HepG2 (cell line): ENCODE measurements around the gene OSER1. TPM values are rescaled to one million over a fixed set of nuclear protein-coding genes. Genes with fewer than 3 reads are reported as not detected.

Experiments used
- ATAC-seq: fragments of 200-7000 bp; cut with Tn5 transposase; 3 replicates; pipeline ENCODE4 v1.9.1; 2020; ENCODE audit warnings: mild to moderate bottlenecking, moderate library complexity
- BruUV-seq: library from RNA; stranded (reverse); fragments of 400-500 nt; replicated peaks from 2 replicates; lab custom pipeline; 2021; lab: Mats Ljungman, UMichigan
- CTCF ChIA-PET: fragments of 300-600 bp; formaldehyde crosslinking; extraction: SDS; loops from one replicate; lab custom pipeline; 2021; ENCODE audit warnings: low total read pairs, inconsistent platforms, low intra/inter-chr PET ratio; lab: Yijun Ruan, JAX
- POLR2A ChIA-PET: fragments of 350-600 bp; sonication (Branson Sonifier 250); formaldehyde crosslinking; loops from one replicate; lab custom pipeline; 2020; ENCODE audit warnings: antibody characterized with exemption, inconsistent platforms; lab: Yijun Ruan, JAX
- DNase-seq: peaks from one replicate; pipeline ENCODE4 v3.0.0-alpha.2; 2015; ENCODE audit warnings: low spot score
- FAIRE-seq: peaks from 3 replicates; lab custom pipeline; 2011; peaks lifted over from hg19 to GRCh38; lab: Jason Lieb, UNC
- H2AFZ ChIP-seq: one replicate; pipeline ENCODE4 v1.6.1; 2011; ENCODE audit warnings: low read length, inconsistent platforms
- H3K27ac ChIP-seq: fragments of 300-600 bp; 3 replicates; pipeline ENCODE4 v1.8.0; 2011; ENCODE audit warnings: mixed run types, mild to moderate bottlenecking, mixed read lengths, low read length, inconsistent platforms; ENCODE audit not compliant: insufficient read depth; ENCODE audit errors: extremely low read length
- H3K27me3 ChIP-seq, 2 experiments: fragments of 200-600 bp in 1 of 2; 2 replicates in 1 of 2; 3 replicates in 1 of 2; pipeline versions ENCODE4 v1.6.0 to v1.8.0; 2011; ENCODE audit warnings: low read length in 2 of 2, mild to moderate bottlenecking in 2 of 2, moderate library complexity in 2 of 2, inconsistent platforms in 1 of 2; ENCODE audit not compliant: insufficient read depth in 2 of 2, control insufficient read depth in 1 of 2
- H3K36me3 ChIP-seq, 2 experiments: fragments of 200-600 bp in 1 of 2; replicated peaks in 1 of 2; 2 replicates in 1 of 2; 3 replicates in 1 of 2; pipeline versions ENCODE4 v1.5.1 to v1.8.0; 2011; ENCODE audit warnings: low read length in 2 of 2, inconsistent platforms in 1 of 2; ENCODE audit not compliant: insufficient read depth in 2 of 2, control insufficient read depth in 1 of 2
- H3K4me1 ChIP-seq: 2 replicates; pipeline ENCODE4 v1.5.1; 2012; ENCODE audit warnings: low read length, inconsistent platforms; ENCODE audit not compliant: insufficient read depth
- H3K4me2 ChIP-seq: 2 replicates; pipeline ENCODE4 v1.6.0; 2011; ENCODE audit warnings: low read depth, low read length, inconsistent platforms
- H3K4me3 ChIP-seq, 3 experiments: fragments of 200-600 bp in 1 of 3; sonication (generic), shearing (Covaris generic) in 1 of 3; replicated peaks in 1 of 3; 2 replicates each; pipeline ENCODE4 v1.5.1; 2011 to 2016; ENCODE audit warnings: low read length in 3 of 3, inconsistent platforms in 2 of 3, low read depth in 2 of 3, mild to moderate bottlenecking in 2 of 3, control low read depth in 1 of 3, mixed read lengths in 1 of 3; ENCODE audit not compliant: insufficient read depth in 1 of 3
- H3K79me2 ChIP-seq: one replicate; pipeline ENCODE4 v1.6.1; 2011; ENCODE audit warnings: low read length, inconsistent platforms; ENCODE audit not compliant: insufficient read depth
- H3K9ac ChIP-seq: 2 replicates; pipeline ENCODE4 v1.6.0; 2011; ENCODE audit warnings: mild to moderate bottlenecking, low read depth, low read length, inconsistent platforms; ENCODE audit not compliant: insufficient read depth
- H3K9me3 ChIP-seq: 2 replicates; pipeline ENCODE4 v1.5.1; 2012; ENCODE audit warnings: mild to moderate bottlenecking, low read length
- H4K20me1 ChIP-seq: 2 replicates; pipeline ENCODE4 v1.6.0; 2011; ENCODE audit warnings: inconsistent platforms, mild to moderate bottlenecking, low read length, moderate library complexity; ENCODE audit not compliant: insufficient read depth
- BCL6 ChIP-seq: IDR thresholded peaks from 2 replicates; pipeline ENCODE4 v1.6.1; 2016; ENCODE audit warnings: missing genetic modification reagents, missing compliant biosample characterization
- CCAR2 ChIP-seq: fragments of 200-400 bp; formaldehyde crosslinking; optimal IDR thresholded peaks from 2 replicates; pipeline ENCODE3; 2018; ENCODE audit warnings: low read depth, mild to moderate bottlenecking, low read length, moderate library complexity
- CSRNP1 ChIP-seq: sonication (generic); formaldehyde crosslinking; IDR thresholded peaks from 2 replicates; pipeline ENCODE4 v1.8.1; 2023; ENCODE audit warnings: mild to moderate bottlenecking, missing genetic modification reagents
- GPN1 ChIP-seq: sonication (generic); formaldehyde crosslinking; IDR thresholded peaks from 2 replicates; pipeline ENCODE4 v1.5.1; 2020; ENCODE audit warnings: missing genetic modification reagents, borderline replicate concordance
- HDAC2 ChIP-seq: sonication (generic); formaldehyde crosslinking; IDR thresholded peaks from 2 replicates; pipeline ENCODE4 v1.4.0; 2020; ENCODE audit warnings: missing genetic modification reagents
- KDM5A ChIP-seq: fragments of 200-600 bp; sonication (generic); IDR thresholded peaks from 2 replicates; pipeline ENCODE4 v1.7.0; 2018; ENCODE audit warnings: antibody characterized with exemption, mild to moderate bottlenecking, low read length, borderline replicate concordance
- MEIS2 ChIP-seq: sonication (generic); formaldehyde crosslinking; IDR thresholded peaks from 2 replicates; pipeline ENCODE4 v1.9.0; 2021; ENCODE audit warnings: mild to moderate bottlenecking, missing genetic modification reagents
- MIXL1 ChIP-seq: IDR thresholded peaks from 2 replicates; pipeline ENCODE4 v1.6.1; 2016
- PBX3 ChIP-seq: sonication (generic); formaldehyde crosslinking; IDR thresholded peaks from 2 replicates; pipeline ENCODE4 v1.8.1; 2023; ENCODE audit warnings: missing genetic modification reagents, inconsistent platforms, borderline replicate concordance
- SMC3 ChIP-seq: IDR thresholded peaks from 2 replicates; pipeline ENCODE4 v1.6.1; 2011; ENCODE audit warnings: low read length, improper control_type of control experiment
- SRSF4 ChIP-seq: fragments of 200-400 bp; formaldehyde crosslinking; IDR thresholded peaks from one replicate; pipeline ENCODE4 v1.6.1; 2018; ENCODE audit warnings: mild to moderate bottlenecking, low read depth, low read length, moderate library complexity; ENCODE audit not compliant: poor library complexity, severe bottlenecking
- ZC3H4 ChIP-seq: sonication (generic); formaldehyde crosslinking; IDR thresholded peaks from 2 replicates; pipeline ENCODE4 v1.4.0; 2020; ENCODE audit warnings: missing genetic modification reagents, borderline replicate concordance
- ZFP36L2 ChIP-seq: sonication (generic); formaldehyde crosslinking; IDR thresholded peaks from 2 replicates; pipeline ENCODE4 v1.4.0; 2020; ENCODE audit warnings: missing genetic modification reagents
- ZNF10 ChIP-seq: sonication (generic); formaldehyde crosslinking; IDR thresholded peaks from 2 replicates; pipeline ENCODE4 v1.4.0; 2020; ENCODE audit warnings: mild to moderate bottlenecking, low read depth, missing genetic modification reagents, borderline replicate concordance
- ZNF124 ChIP-seq: sonication (generic); formaldehyde crosslinking; IDR thresholded peaks from 2 replicates; pipeline ENCODE4 v1.4.0; 2020; ENCODE audit warnings: missing genetic modification reagents
- ZNF563 ChIP-seq: sonication (generic); formaldehyde crosslinking; IDR thresholded peaks from 2 replicates; pipeline ENCODE4 v1.8.0; 2022; ENCODE audit warnings: mild to moderate bottlenecking, moderate library complexity, missing genetic modification reagents
- ZNF691 ChIP-seq: sonication (generic); formaldehyde crosslinking; IDR thresholded peaks from 2 replicates; pipeline ENCODE4 v1.4.0; 2020; ENCODE audit warnings: missing genetic modification reagents, low read depth, mild to moderate bottlenecking, borderline replicate concordance
- ZNF749 ChIP-seq: sonication (generic); formaldehyde crosslinking; IDR thresholded peaks from 2 replicates; pipeline ENCODE4 v1.8.0; 2022; ENCODE audit warnings: mild to moderate bottlenecking, missing genetic modification reagents, moderate library complexity, borderline replicate concordance
- ZNF773 ChIP-seq: sonication (generic); formaldehyde crosslinking; IDR thresholded peaks from 2 replicates; pipeline ENCODE4 v1.4.0; 2020; ENCODE audit warnings: missing genetic modification reagents, borderline replicate concordance
- ZNF850 ChIP-seq: sonication (generic); formaldehyde crosslinking; conservative IDR thresholded peaks from 2 replicates; pipeline ENCODE4 v1.9.0; 2021; ENCODE audit warnings: mild to moderate bottlenecking, missing genetic modification reagents
- WGBS: methylation state at CpG from one replicate; pipeline ENCODE4 v1.1.6; 2017; ENCODE audit warnings: low lambda C conversion rate; 5-methylcytosine and 5-hydroxymethylcytosine counted together
- in situ Hi-C: cut with HindIII; loops from 2 replicates; pipeline ENCODE4 v1.10.0; 2017; ENCODE audit warnings: low pct_unique_long_range_greater_than_20kb; ENCODE audit not compliant: extremely low pct_ligation_motif_present
- intact Hi-C: fragments of 100-400 bp; cut with micrococcal nuclease; formaldehyde crosslinking; loops from one replicate; pipeline ENCODE4 v1.10.0; 2022; ENCODE audit not compliant: unreplicated experiment
- polyA plus RNA-seq, 8 experiments: library from polyadenylated mRNA; depleted of rRNA in 3 of 8; stranded (reverse) in 7 of 8; unstranded in 1 of 8; fragments of >200 nt; fragmentation: Illumina TruSeq in 4 of 8; extraction: Trizol in 4 of 8; gene quantifications; 2 replicates each; pipeline versions ENCODE4 v1.2.1 to v1.2.3, GENCODE V29; 2011 to 2016; ENCODE audit warnings: low read depth in 4 of 8, missing spikeins in 1 of 8, mixed read lengths in 1 of 8; ENCODE audit not compliant: insufficient read depth in 1 of 8
- total RNA-seq, 5 experiments: library from RNA; depleted of rRNA; stranded (reverse); fragments of >200 nt; fragmentation: Illumina TruSeq; extraction: Trizol; gene quantifications; 2 replicates each; pipeline ENCODE4 v1.2.3, GENCODE V29; 2016; ENCODE audit warnings: low read depth in 1 of 5

OSER1 gene
- total and polyA plus RNA-seq, 2 of the 13 experiments (the other 11 are each of a cell fraction or from before 2014, with no cell fraction given), result 71.2 to 71.5 TPM

- POLR2A ChIA-PET, result no interaction called here
- no peaks in the 10 kb centered on the region for H3K36me3 ChIP-seq
- CTCF ChIA-PET, result no interaction called here
Observed at GRCh38 chr20:44166477-44166876, 44.1 kb downstream of the OSER1 start.

GRCh38 chr20:44166008-44166407 lies 44.6 kb downstream of the OSER1 start:
- in situ Hi-C loops, result no loop called here
- H3K4me2 ChIP-seq, result no peak overlapping the region
- H3K36me3 ChIP-seq, result no peaks in the 10 kb centered on the region
- H2AFZ ChIP-seq, result no peak overlapping the region
- no peak overlapping the region for H3K4me3 ChIP-seq
- DNase-seq (peak; percentile 53), ATAC-seq (no peak; the same call in 2 of the 3 replicates), FAIRE-seq (peak; percentile 28)
- 2% methylated on average over 4 of the region's 4 CpGs for WGBS
- CTCF ChIA-PET, result no interaction called here
- no peaks in the 10 kb centered on the region for H3K79me2 ChIP-seq
- BruUV-seq, result no TSS peak
- no peak overlapping the region for H3K27ac ChIP-seq
- H3K9me3 ChIP-seq, result no peaks in the 10 kb centered on the region
- intact Hi-C loops, result no loop called here
- peaks cover 6 to 58% of the 10 kb centered on the region in 2 experiments; a peak in 4 of 5 replicates for H3K27me3 ChIP-seq
- H3K9ac ChIP-seq, result no peak overlapping the region
- POLR2A ChIA-PET, result no interaction called here
- no peaks in the 10 kb centered on the region for H3K4me1 ChIP-seq
- H4K20me1 ChIP-seq, result no peaks in the 10 kb centered on the region
- TF ChIP-seq ZNF563 (CRISPR knock-in tag) (no peak), SMC3 (no peak), MEIS2 (CRISPR knock-in tag) (no peak), CSRNP1 (CRISPR knock-in tag) (no peak), KDM5A (no peak), BCL6 (no peak), PBX3 (no peak), CCAR2 (no peak), MIXL1 (CRISPR knock-in tag) (no peak), ZC3H4 (no peak), ZNF850 (CRISPR knock-in tag) (no peak), ZNF124 (CRISPR knock-in tag) (no peak), ZNF10 (CRISPR knock-in tag) (no peak), ZNF749 (no peak), ZNF691 (CRISPR knock-in tag) (no peak)

More at GRCh38 chr20:44166477-44166876, 44.1 kb downstream of the OSER1 start:
- BruUV-seq, result no TSS peak
- WGBS, result 0% methylated on average over 1 of the region's 4 CpGs
- TF ChIP-seq SRSF4 (no peak), ZFP36L2 (CRISPR knock-in tag) (no peak), GPN1 (CRISPR knock-in tag) (no peak), ZNF773 (CRISPR knock-in tag) (no peak), HDAC2 (CRISPR knock-in tag) (no peak)
- TF ChIP-seq, all 625 proteins: peak for 0
- in situ Hi-C loops (no loop called here), intact Hi-C loops (no loop called here)
- peaks cover 6 to 63% of the 10 kb centered on the region in 2 experiments; a peak in 4 of 5 replicates for H3K27me3 ChIP-seq
- H3K9ac ChIP-seq, result no peak overlapping the region
- no peaks in the 10 kb centered on the region for H4K20me1 ChIP-seq
- H2AFZ ChIP-seq, result no peak overlapping the region
- no peak overlapping the region for H3K4me2 ChIP-seq
- H3K27ac ChIP-seq, result no peak overlapping the region
- H3K9me3 ChIP-seq, result no peaks in the 10 kb centered on the region
- peak; percentile 58 for ATAC-seq
- FAIRE-seq, result no peak
- no peak overlapping the region for H3K4me3 ChIP-seq
- no peaks in the 10 kb centered on the region for H3K4me1 ChIP-seq
- H3K79me2 ChIP-seq, result no peaks in the 10 kb centered on the region
- DNase-seq, result no peak
